HG02623 (cell line): ENCODE results near the gene PDE6H.

Source experiments
- ATAC-seq: cut with Tn5 transposase; IDR thresholded peaks from one replicate; pipeline ENCODE4 v1.9.1; 2021; ENCODE audit warnings: moderate library complexity; ENCODE audit not compliant: unreplicated experiment

Gene PDE6H

DNA sequence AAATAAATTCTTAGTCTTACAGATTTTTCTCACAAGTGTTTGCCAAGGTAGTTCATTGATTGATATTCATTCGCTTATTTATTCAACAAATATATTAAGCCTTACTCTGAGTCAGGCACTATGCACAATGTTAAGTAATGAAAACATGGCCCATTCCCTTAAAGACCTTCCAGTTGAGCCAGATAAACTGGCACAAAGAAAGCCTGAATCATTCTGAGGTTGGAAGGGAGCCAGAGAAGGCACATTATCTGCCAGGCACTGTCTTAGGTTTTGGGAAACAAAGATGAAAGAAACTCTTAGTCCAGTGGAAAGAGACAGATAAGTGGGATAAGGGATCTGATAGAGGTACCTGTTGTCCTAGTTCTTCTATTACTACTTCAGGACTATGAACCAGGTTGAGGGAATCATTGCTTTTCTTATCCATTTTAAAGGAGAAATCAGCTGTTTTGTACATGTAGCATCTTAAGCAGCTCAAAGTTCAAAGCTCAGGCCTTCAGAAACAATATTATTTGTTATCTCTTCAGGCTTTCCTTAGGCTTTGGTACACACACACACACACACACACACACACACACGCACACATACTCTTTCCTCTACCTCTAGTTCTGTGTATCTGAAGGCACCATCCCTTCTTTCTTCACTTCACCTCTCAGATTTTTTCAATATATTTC is 27.0 kb downstream of the PDE6H start:
- no peak for ATAC-seq

DNA sequence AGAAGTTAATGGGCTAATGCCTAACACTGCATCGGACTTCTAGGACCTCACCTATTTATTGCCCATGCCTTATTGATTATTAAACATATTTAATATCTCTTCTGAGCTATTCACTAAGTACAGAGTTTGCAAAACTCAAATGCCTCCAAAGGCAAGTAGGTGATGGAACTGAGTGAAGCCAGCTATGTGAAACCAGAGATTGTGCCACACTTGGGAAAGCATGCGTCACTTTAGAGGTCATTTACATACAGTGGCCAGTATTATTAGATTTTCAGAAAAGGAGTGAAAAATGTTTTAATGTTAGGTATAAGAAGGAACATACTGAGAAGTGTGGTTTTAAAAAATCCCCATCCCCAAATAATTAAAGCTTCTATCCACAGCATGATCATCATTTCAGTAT is 27.7 kb downstream of the PDE6H start:
- ATAC-seq = no peak

DNA sequence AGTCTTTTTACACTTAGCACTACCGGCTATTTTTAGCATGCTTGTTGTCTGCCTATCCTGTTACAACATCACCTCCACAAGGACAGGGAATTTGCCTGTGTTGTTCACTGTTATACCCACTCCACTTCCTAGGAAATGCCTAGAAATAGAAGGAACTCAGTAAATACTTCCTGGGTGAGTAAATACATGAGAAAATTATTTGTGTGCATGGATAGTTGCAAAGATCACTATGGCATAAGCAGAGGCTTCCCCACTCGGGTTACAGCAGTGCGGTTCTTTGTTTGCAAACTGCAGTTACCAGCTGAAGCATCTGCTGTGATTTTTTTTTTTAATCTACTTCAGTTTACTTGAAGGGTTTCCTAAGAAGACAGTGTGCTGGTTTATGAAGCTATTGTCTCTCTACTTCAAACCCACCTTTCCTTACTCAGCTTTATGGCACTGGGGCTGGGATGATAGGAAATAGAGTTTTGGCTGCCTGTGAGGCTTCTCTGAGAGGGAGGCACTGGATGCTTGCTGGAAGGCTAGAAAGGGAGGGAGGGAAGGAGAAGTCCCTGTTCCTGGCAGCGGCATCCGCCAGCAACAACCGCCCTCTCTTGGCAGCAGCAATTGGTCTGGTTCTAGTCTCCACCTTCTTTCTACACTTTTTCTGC is 29.0 kb downstream of the PDE6H start:
- ATAC-seq = no peak

DNA sequence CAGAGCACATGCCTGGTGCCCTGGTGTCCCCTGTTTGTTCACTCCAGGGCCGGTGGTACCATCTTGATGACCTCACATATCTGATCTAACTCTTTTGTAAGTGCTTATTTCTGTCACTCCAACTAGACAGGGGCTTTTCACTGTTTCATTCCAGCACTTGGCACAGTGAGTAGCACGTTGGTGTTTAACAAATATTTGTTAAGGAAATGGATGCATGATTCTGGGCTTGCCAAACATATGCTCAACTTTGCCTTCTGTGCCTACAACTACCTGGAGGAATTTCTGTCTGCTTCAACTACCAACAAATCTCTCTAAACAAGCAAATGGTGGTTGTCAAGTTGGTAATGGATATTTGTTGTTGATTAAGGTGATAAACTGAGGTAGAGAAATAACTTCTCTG is 31.6 kb downstream of the PDE6H start:
- ATAC-seq = no peak

DNA sequence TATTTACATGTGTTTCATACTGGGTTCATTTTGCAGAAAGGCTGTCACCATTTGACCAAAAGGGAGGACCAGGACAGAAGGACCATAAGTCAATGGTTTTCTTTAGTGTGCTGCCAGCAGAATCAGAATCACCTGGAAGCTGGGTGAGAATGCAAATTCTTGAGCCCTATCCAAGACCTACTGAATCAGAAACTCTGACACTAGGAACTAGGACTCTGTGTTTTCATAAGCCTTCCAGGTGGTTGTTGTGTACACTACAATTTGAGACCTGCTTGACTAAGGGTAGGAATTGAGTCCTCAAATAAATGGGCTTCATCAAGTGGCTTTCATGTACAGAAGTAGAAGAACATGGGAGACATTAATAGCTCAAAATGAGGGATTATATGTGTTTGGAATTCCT is 32.2 kb downstream of the PDE6H start:
- ATAC-seq = no peak

DNA sequence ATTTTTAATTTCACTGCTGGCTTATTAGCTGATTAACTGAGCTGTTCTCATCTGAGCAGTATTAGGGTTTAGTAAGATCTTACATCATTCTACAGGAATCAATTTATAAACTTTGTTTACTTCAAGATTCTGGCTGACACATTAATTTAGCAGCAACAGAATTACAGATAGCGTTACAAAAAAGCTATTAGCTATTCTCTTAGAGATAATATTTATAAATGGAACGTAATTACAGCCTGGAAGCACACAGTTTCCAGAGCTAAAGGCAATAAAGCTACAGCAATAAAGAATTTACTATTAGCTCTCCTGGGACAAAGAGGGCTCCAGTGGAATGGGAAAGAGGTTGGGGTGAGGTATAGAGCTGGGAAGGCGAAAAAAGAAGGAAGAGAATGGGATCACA is 34.7 kb downstream of the PDE6H start:
- no peak for ATAC-seq

DNA sequence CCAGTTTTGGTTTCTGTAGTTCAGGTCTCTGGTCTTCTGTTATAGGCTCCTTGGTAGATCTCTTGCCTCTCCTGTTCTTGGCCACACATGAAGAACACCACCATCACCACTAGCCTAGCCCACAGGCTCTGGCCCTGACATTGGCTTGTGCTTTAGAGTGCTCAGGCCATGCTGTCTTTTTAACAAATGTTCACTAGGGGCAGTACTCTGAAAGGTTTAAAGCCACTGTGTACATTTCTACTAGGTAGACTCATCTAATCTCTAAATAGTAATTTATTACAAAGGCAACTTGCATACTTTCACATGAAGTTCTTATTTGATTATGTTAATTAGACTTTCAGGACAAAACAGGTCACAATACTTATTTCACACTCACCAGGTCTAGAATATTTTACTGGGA is 38.3 kb downstream of the PDE6H start:
- no peak for ATAC-seq

DNA sequence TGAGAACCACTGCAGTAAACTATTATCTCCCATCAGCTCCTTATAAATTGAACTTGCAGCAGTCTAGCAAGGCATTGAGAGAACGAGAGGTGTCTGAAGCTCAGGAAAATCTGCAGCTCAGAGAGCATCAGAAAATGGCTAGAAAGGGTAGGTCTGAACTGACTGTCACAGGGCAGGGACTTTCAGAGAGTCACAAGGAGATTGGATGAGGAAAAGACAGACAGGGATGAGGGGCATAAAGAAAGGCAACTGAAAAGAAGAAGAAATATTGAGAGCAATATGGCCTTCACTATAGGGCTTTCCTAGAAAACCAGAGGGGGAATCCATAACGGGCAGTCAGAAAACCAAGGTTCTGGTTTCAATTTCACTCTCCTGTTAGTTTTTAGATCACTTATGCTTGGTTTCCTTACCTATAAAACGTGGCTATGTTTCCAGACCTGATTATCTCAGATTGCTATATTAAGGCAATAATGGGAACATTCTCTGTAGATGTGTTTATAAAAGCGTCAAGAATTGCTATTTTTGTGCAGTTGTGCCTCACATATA is 40.9 kb downstream of the PDE6H start:
- no peak for ATAC-seq

DNA sequence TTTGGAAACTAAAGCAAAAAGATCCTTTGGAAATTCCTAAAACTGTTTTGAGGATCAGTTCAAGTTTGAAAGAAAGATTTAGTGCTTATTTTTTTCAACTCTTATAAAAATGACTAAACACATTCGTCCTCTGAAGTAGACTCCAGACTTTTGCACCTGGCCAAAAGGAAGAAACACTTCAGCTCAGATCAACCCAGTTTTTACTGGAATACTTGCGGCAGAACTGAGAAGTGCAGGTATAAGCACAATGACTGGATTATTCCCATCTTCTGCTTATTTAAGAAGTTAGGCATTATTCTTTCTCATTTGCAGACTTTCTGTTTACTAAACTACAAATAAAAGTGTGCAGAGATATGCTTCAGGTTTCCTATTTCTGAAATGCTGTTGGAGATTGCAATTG is 41.9 kb downstream of the PDE6H start:
- ATAC-seq = no peak

DNA sequence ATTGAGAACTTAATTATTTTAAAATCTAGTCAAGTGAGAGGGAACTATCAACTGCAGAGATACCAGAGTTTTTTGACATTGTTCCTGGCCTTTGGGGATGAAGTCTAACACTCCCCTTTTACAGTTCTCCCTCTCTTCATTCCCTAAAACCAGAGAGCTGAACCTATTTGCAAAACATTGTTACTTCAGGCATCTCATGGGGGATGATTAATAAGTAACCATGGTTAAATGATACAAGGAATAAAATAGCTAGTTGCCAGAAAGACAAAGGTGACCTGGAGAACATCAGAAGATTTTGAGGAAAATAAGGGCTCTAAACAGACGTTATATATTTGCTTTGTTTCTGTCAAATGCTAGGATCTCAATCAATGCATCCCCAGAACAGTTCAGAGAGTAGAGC is 42.3 kb downstream of the PDE6H start:
- ATAC-seq = no peak

DNA sequence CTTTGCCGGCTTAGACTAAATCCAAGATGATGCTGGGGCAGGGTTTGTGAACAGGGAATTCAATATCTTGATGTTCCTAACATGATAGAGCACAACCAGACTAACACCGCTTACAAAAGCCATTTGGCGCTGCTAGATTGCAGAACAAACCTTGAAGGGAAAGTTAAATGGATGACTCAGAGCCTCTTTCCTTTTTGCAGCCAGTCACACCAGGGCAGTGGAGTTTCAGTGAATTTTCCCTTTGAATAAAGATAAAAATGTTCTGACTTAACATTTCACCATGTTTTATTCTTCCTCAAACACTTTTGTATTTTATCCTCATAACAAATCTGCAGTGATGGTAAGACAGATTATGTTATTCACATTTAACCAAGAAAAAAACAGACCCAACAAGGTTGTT is 47.3 kb downstream of the PDE6H start:
- ATAC-seq = no peak
